HG03135 (cell line): ENCODE results near the gene XRCC5.

Experiments used
- ATAC-seq: cut with Tn5 transposase; IDR thresholded peaks from one replicate; pipeline ENCODE4 v1.9.1; 2021; ENCODE audit warnings: mild to moderate bottlenecking, moderate library complexity; ENCODE audit not compliant: unreplicated experiment

Gene XRCC5

GRCh38 chr2:216217904-216218260, 108.7 kb downstream of the XRCC5 start:
- ATAC-seq, result no peak

- no peak for ATAC-seq
These were observed 110.7 kb downstream of the XRCC5 start for GRCh38 chr2:216219861-216220260.

GRCh38 chr2:216220976-216221375, 111.8 kb downstream of the XRCC5 start:
- no peak for ATAC-seq

- ATAC-seq, result no peak
These were observed 112.7 kb downstream of the XRCC5 start for GRCh38 chr2:216221811-216222210.

GRCh38 chr2:216222650-216223352, 113.7 kb downstream of the XRCC5 start:
- peak; percentile 62 for ATAC-seq

- ATAC-seq, result no peak
These were observed 115.2 kb downstream of the XRCC5 start for GRCh38 chr2:216224388-216224787.

- ATAC-seq, result no peak
These were observed 120.2 kb downstream of the XRCC5 start for GRCh38 chr2:216229277-216229914.

GRCh38 chr2:216231867-216232266, 122.7 kb downstream of the XRCC5 start:
- no peak for ATAC-seq

GRCh38 chr2:216232721-216233120, 123.6 kb downstream of the XRCC5 start:
- no peak for ATAC-seq

GRCh38 chr2:216233281-216233995, 124.3 kb downstream of the XRCC5 start:
- no peak for ATAC-seq

GRCh38 chr2:216234106-216234505, 125.0 kb downstream of the XRCC5 start:
- ATAC-seq, result no peak

- ATAC-seq, result no peak
These were observed 126.3 kb downstream of the XRCC5 start for GRCh38 chr2:216235462-216235861.

GRCh38 chr2:216235896-216236295, 126.7 kb downstream of the XRCC5 start:
- no peak for ATAC-seq

- ATAC-seq, result no peak
These were observed 127.3 kb downstream of the XRCC5 start for GRCh38 chr2:216236486-216236885.

GRCh38 chr2:216242365-216242764, 133.2 kb downstream of the XRCC5 start:
- no peak for ATAC-seq

GRCh38 chr2:216243026-216243425, 133.9 kb downstream of the XRCC5 start:
- no peak for ATAC-seq

- no peak for ATAC-seq
These were observed 136.3 kb downstream of the XRCC5 start for GRCh38 chr2:216245391-216245975.

GRCh38 chr2:216246766-216247165, 137.6 kb downstream of the XRCC5 start:
- no peak for ATAC-seq
